ENCODE results near the gene CTNNBIP1. TPM values are rescaled to one million over a fixed set of nuclear protein-coding genes. Genes with fewer than 3 reads are reported as not detected.

Gene CTNNBIP1
- total RNA-seq, 4 donors from 2014 or later: 58.0 to 99.3 (median 75.2) TPM

GRCh38 chr1:9886092-9886742 lies 23.9 kb downstream of the CTNNBIP1 start:
- WGBS, 2 donors: 92 to 97% methylated on average over 12 to 17 of the region's 17 CpGs
- intact Hi-C loops (cut with DNase I): no loop called here
- Histone ChIP-seq H3K9me3 (no peaks in the 10 kb centered on the region), H3K36me3 (no peaks in the 10 kb centered on the region), H3K27ac (no peak overlapping the region), H3K4me3 (replicated peaks in 1 of 3) (no peak overlapping the region), H3K4me1 (peaks cover 7 to 18% of the 10 kb centered on the region in 2 donors), H3K27me3 (no peaks in the 10 kb centered on the region)
- TF ChIP-seq POLR2A (IDR thresholded peaks at IDR 0.05): no peak
- TF ChIP-seq, protein P1, sequence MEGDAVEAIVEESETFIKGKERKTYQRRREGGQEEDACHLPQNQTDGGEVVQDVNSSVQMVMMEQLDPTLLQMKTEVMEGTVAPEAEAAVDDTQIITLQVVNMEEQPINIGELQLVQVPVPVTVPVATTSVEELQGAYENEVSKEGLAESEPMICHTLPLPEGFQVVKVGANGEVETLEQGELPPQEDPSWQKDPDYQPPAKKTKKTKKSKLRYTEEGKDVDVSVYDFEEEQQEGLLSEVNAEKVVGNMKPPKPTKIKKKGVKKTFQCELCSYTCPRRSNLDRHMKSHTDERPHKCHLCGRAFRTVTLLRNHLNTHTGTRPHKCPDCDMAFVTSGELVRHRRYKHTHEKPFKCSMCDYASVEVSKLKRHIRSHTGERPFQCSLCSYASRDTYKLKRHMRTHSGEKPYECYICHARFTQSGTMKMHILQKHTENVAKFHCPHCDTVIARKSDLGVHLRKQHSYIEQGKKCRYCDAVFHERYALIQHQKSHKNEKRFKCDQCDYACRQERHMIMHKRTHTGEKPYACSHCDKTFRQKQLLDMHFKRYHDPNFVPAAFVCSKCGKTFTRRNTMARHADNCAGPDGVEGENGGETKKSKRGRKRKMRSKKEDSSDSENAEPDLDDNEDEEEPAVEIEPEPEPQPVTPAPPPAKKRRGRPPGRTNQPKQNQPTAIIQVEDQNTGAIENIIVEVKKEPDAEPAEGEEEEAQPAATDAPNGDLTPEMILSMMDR (IDR thresholded peaks at IDR 0.05): no peak
- DNase-seq: no peak

DNA sequence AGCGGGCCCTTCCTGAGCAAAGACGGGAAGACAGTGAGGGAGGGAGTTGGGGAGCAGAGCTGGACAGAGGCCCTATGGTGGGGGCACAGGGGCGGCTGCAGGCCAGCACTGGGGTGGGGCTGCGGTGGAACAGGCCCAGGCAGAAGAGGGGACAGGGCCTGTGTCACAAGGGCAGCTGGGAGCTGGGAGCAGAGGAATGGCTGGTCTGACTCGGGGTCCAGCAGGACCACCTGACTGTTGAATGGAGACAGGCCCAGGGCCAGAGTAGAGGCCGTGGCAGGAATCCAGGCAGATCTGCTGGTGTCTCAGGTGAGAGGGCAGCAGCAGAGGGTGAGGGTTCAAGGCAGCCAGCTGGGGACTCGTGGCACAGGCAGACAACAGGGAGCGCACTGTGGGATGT lies 25.3 kb downstream of the CTNNBIP1 start:
- Histone ChIP-seq H3K36me3 (no peaks in the 10 kb centered on the region), H3K4me3 (replicated peaks in 1 of 3) (no peak overlapping the region), H3K27me3 (no peaks in the 10 kb centered on the region), H3K27ac (no peak overlapping the region), H3K4me1 (peaks cover 2 to 4% of the 10 kb centered on the region in 2 donors), H3K9me3 (no peaks in the 10 kb centered on the region)
- WGBS, 2 donors: 86 to 90% methylated on average over 8 of the region's 8 CpGs
- TF ChIP-seq POLR2A (IDR thresholded peaks at IDR 0.05): no peak
- TF ChIP-seq, protein P1 (IDR thresholded peaks at IDR 0.05): no peak
- intact Hi-C loops (cut with DNase I): no loop called here
- DNase-seq: no peak

- Histone ChIP-seq H3K36me3 (no peaks in the 10 kb centered on the region), H3K27me3 (no peaks in the 10 kb centered on the region), H3K27ac (no peak overlapping the region), H3K4me3 (replicated peaks in 1 of 3) (no peak overlapping the region), H3K4me1 (no peaks in the 10 kb centered on the region), H3K9me3 (no peaks in the 10 kb centered on the region)
- DNase-seq: no peak
- intact Hi-C loops (cut with DNase I): no loop called here
- WGBS, 2 donors: 87 to 89% methylated on average over 10 to 11 of the region's 11 CpGs
- TF ChIP-seq, protein P1 (IDR thresholded peaks at IDR 0.05): no peak
- TF ChIP-seq POLR2A (IDR thresholded peaks at IDR 0.05): no peak
Measured at GRCh38 chr1:9883585-9884449, 26.3 kb downstream of the CTNNBIP1 start.

GRCh38 chr1:9882945-9883303 lies 27.1 kb downstream of the CTNNBIP1 start:
- no peak for TF ChIP-seq POLR2A (IDR thresholded peaks at IDR 0.05)
- TF ChIP-seq, protein P1 (IDR thresholded peaks at IDR 0.05): no peak

More at GRCh38 chr1:9882945-9883303, 27.1 kb downstream of the CTNNBIP1 start:
- H3K4me1 ChIP-seq: no peaks in the 10 kb centered on the region
- H3K36me3 ChIP-seq: no peaks in the 10 kb centered on the region
- no peak for DNase-seq
- intact Hi-C loops (cut with DNase I): no loop called here
- 93 to 96% methylated on average over 12 of the region's 12 CpGs for WGBS, 2 donors
- H3K4me3 ChIP-seq (replicated peaks in 1 of 3): no peak overlapping the region
- H3K27ac ChIP-seq: no peak overlapping the region
- no peaks in the 10 kb centered on the region for H3K9me3 ChIP-seq
- no peaks in the 10 kb centered on the region for H3K27me3 ChIP-seq
